Measurements from ENCODE around the gene PLXDC1. TPM values are rescaled to one million over a fixed set of nuclear protein-coding genes. Genes with fewer than 3 reads are reported as not detected.

Gene PLXDC1
- total RNA-seq, 1 experiment from 2014 or later, result not detected

GRCh38 chr17:39194089-39194984, 42.9 kb upstream of the PLXDC1 start:
- TF ChIP-seq TCF7L2 (IDR thresholded peaks at IDR 0.05; ENCODE audit: low read depth, low read length) (no peak), CTCF (IDR thresholded peaks at IDR 0.05) (no peak), SIN3A (IDR thresholded peaks at IDR 0.05; ENCODE audit: borderline replicate concordance, insufficient read depth, low read depth, low read length) (no peak), POLR2AphosphoS5 (IDR thresholded peaks at IDR 0.05; ENCODE audit: low read depth, low read length) (no peak), REST (IDR thresholded peaks at IDR 0.05; ENCODE audit: insufficient read depth in 1 of 2, low read depth in 2 of 2, low read length in 1 of 2) (no peak)
- BruUV-seq (replicated peaks), result no TSS peak
- DNase-seq (ENCODE audit: low read depth, low spot score), result no peak
- Histone ChIP-seq H3K4me3 (ENCODE audit: low read depth in 2 of 2, low read length in 2 of 2) (no peak overlapping the region), H3K9me3 (ENCODE audit: control insufficient read depth, insufficient read depth, low read depth, low read length) (no peaks in the 10 kb centered on the region), H3K4me1 (ENCODE audit: control insufficient read depth, insufficient read depth, low read length) (peaks cover 24% of the 10 kb centered on the region), H3K36me3 (ENCODE audit: control insufficient read depth, insufficient read depth, low read length) (no peaks in the 10 kb centered on the region), H3K27me3 (ENCODE audit: control insufficient read depth, insufficient read depth, low read length) (no peaks in the 10 kb centered on the region), H3K27ac (ENCODE audit: low read length) (no peak overlapping the region)
- ChIA-PET CTCF (interaction anchor here (0.5 to 0.6 kb wide), 2 partner anchors 25 to 215 kb away, joined by 3 to 7 read pairs; no protein-coding TSS in a partner anchor), POLR2A (no interaction called here)
- in situ Hi-C loops (cut with HindIII; ENCODE audit: low pct_unique_long_range_greater_than_20kb, low sequenced_read_pairs) (no loop called here), intact Hi-C loops (cut with micrococcal nuclease; ENCODE audit: unreplicated experiment) (no loop called here)
- peak; percentile 33; the same call in 1 of the 2 replicates for ATAC-seq

GRCh38 chr17:39193346-39193745, 41.9 kb upstream of the PLXDC1 start:
- no peak for TF ChIP-seq CTCF (IDR thresholded peaks at IDR 0.05)
- TF ChIP-seq TCF7L2 (IDR thresholded peaks at IDR 0.05; ENCODE audit: low read depth, low read length), result no peak
- TF ChIP-seq POLR2AphosphoS5 (IDR thresholded peaks at IDR 0.05; ENCODE audit: low read depth, low read length), result no peak
- TF ChIP-seq REST (IDR thresholded peaks at IDR 0.05; ENCODE audit: insufficient read depth in 1 of 2, low read depth in 2 of 2, low read length in 1 of 2), result no peak
- no peak for TF ChIP-seq SIN3A (IDR thresholded peaks at IDR 0.05; ENCODE audit: borderline replicate concordance, insufficient read depth, low read depth, low read length)
- H3K4me1 ChIP-seq (ENCODE audit: control insufficient read depth, insufficient read depth, low read length), result peaks cover 18% of the 10 kb centered on the region
- no peaks in the 10 kb centered on the region for H3K9me3 ChIP-seq (ENCODE audit: control insufficient read depth, insufficient read depth, low read depth, low read length)
- H3K27ac ChIP-seq (ENCODE audit: low read length), result no peak overlapping the region
- CTCF ChIA-PET, result no interaction called here
- BruUV-seq (replicated peaks), result no TSS peak
- intact Hi-C loops (cut with micrococcal nuclease; ENCODE audit: unreplicated experiment) (no loop called here), in situ Hi-C loops (cut with HindIII; ENCODE audit: low pct_unique_long_range_greater_than_20kb, low sequenced_read_pairs) (no loop called here)
- POLR2A ChIA-PET, result no interaction called here
- H3K36me3 ChIP-seq (ENCODE audit: control insufficient read depth, insufficient read depth, low read length), result no peaks in the 10 kb centered on the region
- no peaks in the 10 kb centered on the region for H3K27me3 ChIP-seq (ENCODE audit: control insufficient read depth, insufficient read depth, low read length)
- DNase-seq (ENCODE audit: low read depth, low spot score) (no peak), ATAC-seq (no peak)
- H3K4me3 ChIP-seq (ENCODE audit: low read depth in 2 of 2, low read length in 2 of 2), result no peak overlapping the region

Data from Panc1 (cell line).